Measurements from ENCODE around the gene DDA1. TPM values are rescaled to one million over a fixed set of nuclear protein-coding genes. Genes with fewer than 3 reads are reported as not detected.
"Not testable (repeated sequence)": the region's sequence is repeated elsewhere in the genome, so short reads cannot be mapped to it uniquely, and the experiment has no call there.

Gene DDA1
- total and polyA plus RNA-seq, 5 donors = 29.7 to 92.5 (median 31.2) TPM

DNA sequence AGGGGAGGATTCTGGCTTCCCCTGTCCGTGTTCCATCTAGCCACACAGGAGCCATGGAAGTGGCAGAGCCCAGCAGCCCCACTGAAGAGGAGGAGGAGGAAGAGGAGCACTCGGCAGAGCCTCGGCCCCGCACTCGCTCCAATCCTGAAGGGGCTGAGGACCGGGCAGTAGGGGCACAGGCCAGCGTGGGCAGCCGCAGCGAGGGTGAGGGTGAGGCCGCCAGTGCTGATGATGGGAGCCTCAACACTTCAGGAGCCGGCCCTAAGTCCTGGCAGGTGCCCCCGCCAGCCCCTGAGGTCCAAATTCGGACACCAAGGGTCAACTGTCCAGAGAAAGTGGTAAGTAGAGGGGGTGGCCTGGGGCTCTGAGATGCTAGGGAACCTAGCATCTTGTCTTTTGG is 40.6 kb upstream of the DDA1 start:
- H3K9me3 ChIP-seq (ENCODE audit: control insufficient read depth, low read length) = no peaks in the 10 kb centered on the region
- no peaks in the 10 kb centered on the region for H3K27me3 ChIP-seq (ENCODE audit: control insufficient read depth, insufficient read depth)
- DNase-seq (peak in 1 of 3 donors; percentile 41), ATAC-seq (no peak)
- H3K4me3 ChIP-seq (ENCODE audit: low read length) = no peak overlapping the region
- no peak overlapping the region for H3K27ac ChIP-seq (ENCODE audit: low read length)
- peaks cover 4% of the 10 kb centered on the region for H3K4me1 ChIP-seq (ENCODE audit: control insufficient read depth, insufficient read depth, low read length)
- intact Hi-C loops (cut with DNase I) = no loop called here
- 90% methylated on average over 13 of the region's 13 CpGs for WGBS

DNA sequence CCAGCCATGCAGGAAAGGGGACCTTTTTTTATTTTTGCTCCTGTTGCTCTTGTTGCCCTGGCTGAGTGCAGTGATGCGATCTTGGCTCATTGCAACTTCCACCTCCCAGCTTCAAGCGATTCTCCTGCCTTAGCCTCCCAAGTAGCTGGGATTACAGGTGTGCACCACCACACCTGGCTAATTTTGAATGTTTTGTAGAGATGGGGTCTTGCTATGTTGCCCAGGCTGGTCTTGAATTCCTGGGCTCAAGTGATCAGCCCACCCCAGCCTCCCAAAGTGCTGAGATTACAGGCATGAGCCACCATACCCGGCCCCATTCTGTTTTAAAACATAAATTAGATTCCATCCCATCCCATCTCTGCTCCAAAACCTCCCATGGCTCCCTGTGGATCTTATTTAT is 34.5 kb upstream of the DDA1 start:
- H3K9me3 ChIP-seq (ENCODE audit: control insufficient read depth, low read length); H3K27ac ChIP-seq (ENCODE audit: low read length); H3K4me3 ChIP-seq (ENCODE audit: low read length); intact Hi-C loops (cut with DNase I); H3K4me1 ChIP-seq (ENCODE audit: control insufficient read depth, insufficient read depth, low read length); ATAC-seq; H3K27me3 ChIP-seq (ENCODE audit: control insufficient read depth, insufficient read depth); DNase-seq: not testable (repeated sequence)
- 98% methylated on average over 3 of the region's 3 CpGs for WGBS

DNA sequence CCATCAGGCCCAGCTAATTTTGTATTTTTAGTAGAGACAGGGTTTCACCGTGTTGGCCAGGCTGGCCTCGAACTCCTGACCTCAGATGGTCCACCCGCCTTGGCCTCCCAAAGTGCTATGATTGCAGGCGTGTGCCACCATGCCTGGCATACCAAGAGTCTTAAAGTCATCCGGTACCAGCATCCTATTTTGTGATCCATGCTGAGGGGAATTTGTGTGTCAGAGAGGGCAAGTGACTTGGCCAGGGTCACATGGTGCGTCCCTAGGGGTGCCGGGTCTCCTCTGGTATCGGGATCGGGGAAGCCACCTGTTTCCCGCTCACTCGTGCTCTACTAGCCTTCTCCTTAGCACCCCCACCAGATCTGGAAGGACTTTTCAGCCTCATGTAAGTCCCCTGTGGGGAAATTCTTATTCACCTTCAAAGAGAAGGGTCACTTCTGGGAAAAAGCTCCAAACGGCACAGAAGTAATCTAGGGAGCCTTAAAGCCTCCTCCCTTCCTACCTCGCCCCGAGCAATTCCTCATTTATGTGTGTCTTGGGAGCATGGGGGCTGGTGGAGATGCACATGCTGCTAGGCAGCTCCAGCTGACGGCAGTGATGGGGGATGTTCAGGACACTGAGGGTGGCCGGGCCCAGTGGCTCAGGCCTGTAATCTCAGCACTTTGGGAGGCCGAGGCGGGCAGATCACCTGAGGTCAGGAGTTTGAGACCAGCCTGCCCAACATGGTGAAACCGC is 33.8 kb upstream of the DDA1 start:
- no peak overlapping the region for H3K4me3 ChIP-seq (ENCODE audit: low read length)
- no peaks in the 10 kb centered on the region for H3K9me3 ChIP-seq (ENCODE audit: control insufficient read depth, low read length)
- intact Hi-C loops (cut with DNase I) = no loop called here
- WGBS = 91% methylated on average over 19 of the region's 19 CpGs
- H3K27ac ChIP-seq (ENCODE audit: low read length) = no peak overlapping the region
- H3K4me1 ChIP-seq (ENCODE audit: control insufficient read depth, insufficient read depth, low read length) = no peaks in the 10 kb centered on the region
- H3K27me3 ChIP-seq (ENCODE audit: control insufficient read depth, insufficient read depth) = no peaks in the 10 kb centered on the region
- no peak for ATAC-seq
- DNase-seq = no peak

DNA sequence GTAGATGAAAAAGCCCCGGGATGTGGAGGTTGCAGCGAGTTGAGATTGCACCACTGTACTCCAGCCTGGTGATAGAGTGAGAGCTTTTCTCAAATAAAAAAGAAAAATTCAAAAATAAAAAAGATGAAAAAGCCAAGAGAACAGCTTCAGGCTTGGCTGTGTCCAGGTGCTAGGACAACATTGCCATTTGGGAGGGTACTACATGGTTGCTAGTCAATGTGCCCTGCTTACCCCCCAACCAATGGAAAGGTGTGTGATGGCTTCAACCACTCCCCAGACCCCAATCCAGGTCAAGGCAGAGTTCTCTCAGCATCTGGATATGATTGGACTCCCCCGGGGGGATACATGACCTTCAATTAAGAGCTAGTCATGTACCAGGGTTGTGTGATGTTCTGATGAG is 29.9 kb upstream of the DDA1 start:
- no peaks in the 10 kb centered on the region for H3K9me3 ChIP-seq (ENCODE audit: control insufficient read depth, low read length)
- intact Hi-C loops (cut with DNase I) = no loop called here
- DNase-seq (no peak), ATAC-seq (no peak)
- H3K27ac ChIP-seq (ENCODE audit: low read length) = no peak overlapping the region
- no peaks in the 10 kb centered on the region for H3K4me1 ChIP-seq (ENCODE audit: control insufficient read depth, insufficient read depth, low read length)
- no peak overlapping the region for H3K4me3 ChIP-seq (ENCODE audit: low read length)
- 76% methylated on average over 3 of the region's 3 CpGs for WGBS
- no peaks in the 10 kb centered on the region for H3K27me3 ChIP-seq (ENCODE audit: control insufficient read depth, insufficient read depth)

DNA sequence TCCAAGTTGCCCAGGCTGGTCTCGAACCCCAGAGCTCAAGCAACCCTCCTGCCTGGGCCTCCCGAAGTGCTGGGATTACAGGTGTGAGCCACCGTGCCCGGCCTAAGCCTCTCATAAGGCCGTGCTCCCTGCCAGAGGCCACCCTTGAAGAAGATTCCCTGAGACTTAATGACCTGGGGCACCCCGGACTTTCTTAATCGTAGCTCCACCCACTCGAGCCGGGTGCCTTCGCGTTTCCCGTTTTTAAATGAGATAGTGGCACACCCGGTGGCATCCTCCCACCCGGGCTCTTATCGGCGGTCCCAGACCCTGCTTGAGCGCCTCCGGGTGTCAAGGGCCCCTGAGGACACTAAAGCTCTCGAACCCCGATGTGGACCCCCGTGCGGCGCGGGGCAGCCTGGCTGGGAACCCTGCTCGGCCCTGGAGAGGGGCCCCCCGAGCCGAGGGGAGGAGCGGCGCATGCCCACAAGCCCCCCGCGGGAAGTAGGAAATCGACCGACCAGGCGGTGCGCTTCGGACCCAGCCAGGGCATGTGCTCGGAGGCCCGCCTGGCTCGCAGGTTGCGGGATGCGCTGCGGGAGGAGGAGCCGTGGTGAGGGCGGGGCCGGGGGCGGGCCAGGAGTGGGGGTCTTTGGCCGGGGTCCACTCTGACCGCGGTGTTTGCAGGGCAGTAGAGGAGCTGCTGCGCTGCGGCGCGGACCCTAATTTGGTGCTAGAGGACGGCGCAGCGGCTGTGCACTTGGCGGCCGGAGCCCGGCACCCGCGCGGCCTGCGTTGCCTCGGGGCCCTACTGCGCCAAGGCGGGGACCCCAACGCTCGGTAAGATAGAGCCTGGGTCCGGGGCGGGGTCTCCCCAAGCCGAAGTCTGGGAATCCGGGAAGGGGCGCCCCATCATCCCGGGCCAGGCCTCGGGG is 27.7 kb upstream of the DDA1 start, which contains the start of gene ANKLE1:
Gene ANKLE1 (plus strand): TSS at position 511 of the 914 bp plus-strand sequence. CDS start 20 bp downstream, at position 531.
- H3K27me3 ChIP-seq (ENCODE audit: control insufficient read depth, insufficient read depth) = no peaks in the 10 kb centered on the region
- DNase-seq = peak in 2 of 3 donors; percentile 62 to 81
- WGBS = 6% methylated on average over 75 of the region's 75 CpGs
- ATAC-seq = peak; percentile 28 to 49
- intact Hi-C loops (cut with DNase I) = loop anchor here (2.0 to 10.0 kb wide), 4 partner anchors 67 to 215 kb away; partner anchors contain the start of gene USE1 (in 1 of the 4)
- peak within 1 kb of the TSS; percentile 34 for H3K4me3 ChIP-seq (ENCODE audit: low read length)
- no peaks in the 10 kb centered on the region for H3K9me3 ChIP-seq (ENCODE audit: control insufficient read depth, low read length)
- no peak within 1 kb of the TSS for H3K27ac ChIP-seq (ENCODE audit: low read length)
- H3K4me1 ChIP-seq (ENCODE audit: control insufficient read depth, insufficient read depth, low read length) = no peaks in the 10 kb centered on the region

DNA sequence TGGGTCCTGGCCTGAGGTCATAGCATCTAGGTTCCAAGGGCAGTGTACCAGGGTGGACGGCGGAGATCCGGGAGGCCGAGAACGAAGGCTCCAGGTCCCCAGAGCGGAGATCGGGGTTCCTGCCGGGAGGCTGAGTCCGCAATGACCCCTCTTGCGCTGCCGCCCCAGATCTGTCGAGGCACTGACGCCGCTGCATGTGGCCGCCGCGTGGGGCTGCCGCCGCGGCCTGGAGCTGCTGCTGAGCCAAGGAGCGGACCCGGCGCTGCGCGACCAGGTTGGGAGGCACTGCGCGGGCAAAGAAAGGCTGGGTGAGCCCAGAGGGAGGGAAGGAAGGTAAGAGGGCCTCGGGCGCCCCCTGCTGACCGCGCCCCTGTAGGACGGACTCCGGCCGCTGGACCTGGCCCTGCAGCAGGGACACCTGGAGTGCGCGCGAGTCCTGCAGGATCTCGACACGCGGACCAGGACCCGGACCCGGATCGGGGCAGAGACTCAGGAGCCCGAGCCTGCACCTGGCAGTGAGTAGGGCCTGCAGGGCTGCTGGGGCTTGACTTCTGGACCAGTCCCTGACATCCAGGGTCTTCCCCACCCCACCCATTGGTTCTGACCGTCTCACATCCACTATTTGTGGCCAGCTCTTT is 26.8 kb upstream of the DDA1 start:
- peak; percentile 81 to 93 (median 93) for DNase-seq
- ATAC-seq = peak; percentile 92
- Histone ChIP-seq H3K4me1 (ENCODE audit: control insufficient read depth, insufficient read depth, low read length) (no peaks in the 10 kb centered on the region), H3K27ac (ENCODE audit: low read length) (no peak overlapping the region), H3K9me3 (ENCODE audit: control insufficient read depth, low read length) (no peaks in the 10 kb centered on the region), H3K27me3 (ENCODE audit: control insufficient read depth, insufficient read depth) (no peaks in the 10 kb centered on the region), H3K4me3 (ENCODE audit: low read length) (peak overlapping the region; percentile 34)
- intact Hi-C loops (cut with DNase I) = loop anchor here (2.0 to 10.0 kb wide), 4 partner anchors 68 to 216 kb away; partner anchors contain the start of gene USE1 (in 1 of the 4)
- 3% methylated on average over 45 of the region's 45 CpGs for WGBS

DNA sequence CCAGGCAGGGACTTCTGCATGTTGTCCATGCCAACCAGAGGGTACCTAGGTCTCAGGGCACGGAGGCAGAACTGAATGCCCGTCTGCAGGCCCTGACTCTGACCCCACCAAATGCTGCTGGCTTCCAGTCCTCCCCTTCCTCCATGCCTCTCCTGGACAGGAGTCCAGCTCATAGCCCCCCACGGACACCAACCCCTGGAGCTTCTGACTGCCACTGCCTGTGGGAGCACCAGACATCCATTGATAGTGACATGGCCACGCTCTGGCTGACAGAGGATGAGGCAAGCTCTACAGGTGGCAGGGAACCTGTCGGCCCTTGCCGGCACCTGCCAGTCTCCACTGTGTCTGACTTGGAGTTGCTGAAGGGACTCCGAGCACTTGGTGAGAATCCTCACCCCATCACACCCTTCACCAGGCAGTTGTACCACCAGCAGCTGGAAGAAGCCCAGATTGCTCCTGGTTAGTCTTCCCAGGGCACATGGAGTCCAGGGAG is 25.8 kb upstream of the DDA1 start:
- DNase-seq = no peak
- intact Hi-C loops (cut with DNase I) = loop anchor here (2.0 to 10.0 kb wide), 4 partner anchors 69 to 217 kb away; partner anchors contain the start of gene USE1 (in 1 of the 4)
- WGBS = 89% methylated on average over 7 of the region's 7 CpGs

DNA sequence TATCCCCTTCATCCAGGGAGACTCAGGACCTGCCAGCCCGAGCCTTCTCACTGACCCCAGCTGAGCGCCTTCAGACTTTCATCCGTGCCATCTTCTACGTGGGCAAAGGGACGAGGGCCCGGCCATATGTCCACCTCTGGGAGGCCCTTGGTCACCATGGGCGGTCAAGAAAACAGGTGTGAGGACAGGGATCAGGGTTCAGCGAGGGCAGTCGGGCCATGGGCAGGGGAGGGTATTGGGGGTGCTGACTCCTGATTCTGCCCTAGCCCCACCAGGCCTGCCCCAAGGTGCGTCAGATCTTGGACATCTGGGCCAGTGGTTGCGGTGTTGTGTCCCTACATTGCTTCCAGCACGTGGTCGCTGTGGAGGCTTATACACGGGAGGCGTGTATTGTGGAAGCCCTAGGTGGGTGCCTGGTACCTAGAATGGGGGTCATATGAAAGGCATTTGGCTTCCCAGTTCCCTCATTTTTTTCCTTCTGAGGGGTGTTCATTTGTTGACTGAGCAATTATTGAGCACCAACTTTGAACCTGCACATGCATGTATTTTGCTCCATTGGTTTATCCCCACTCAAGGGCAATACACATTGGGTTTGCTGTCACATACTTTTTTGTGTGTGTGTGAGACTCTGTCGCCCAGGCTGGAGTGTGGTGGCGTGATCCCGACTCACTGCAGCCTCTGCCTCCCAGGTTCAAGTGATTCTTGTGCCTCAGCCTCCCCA is 23.8 kb upstream of the DDA1 start:
- no peaks in the 10 kb centered on the region for H3K27me3 ChIP-seq (ENCODE audit: control insufficient read depth, insufficient read depth)
- no peak overlapping the region for H3K4me3 ChIP-seq (ENCODE audit: low read length)
- DNase-seq (peak in 1 of 3 donors; percentile 26), ATAC-seq (no peak)
- no peak overlapping the region for H3K27ac ChIP-seq (ENCODE audit: low read length)
- no peaks in the 10 kb centered on the region for H3K4me1 ChIP-seq (ENCODE audit: control insufficient read depth, insufficient read depth, low read length)
- 88% methylated on average over 18 of the region's 18 CpGs for WGBS
- H3K9me3 ChIP-seq (ENCODE audit: control insufficient read depth, low read length) = no peaks in the 10 kb centered on the region
- intact Hi-C loops (cut with DNase I) = loop anchor here in 1 of 4 donors (10.0 kb wide), 1 partner anchor 71 kb away; the partner anchor contains the start of gene USE1

More for the DNA sequence above, 25.8 kb upstream of the DDA1 start:
- Histone ChIP-seq H3K4me3 (ENCODE audit: low read length) (no peak overlapping the region), H3K9me3 (ENCODE audit: control insufficient read depth, low read length) (no peaks in the 10 kb centered on the region), H3K4me1 (ENCODE audit: control insufficient read depth, insufficient read depth, low read length) (no peaks in the 10 kb centered on the region), H3K27me3 (ENCODE audit: control insufficient read depth, insufficient read depth) (no peaks in the 10 kb centered on the region), H3K27ac (ENCODE audit: low read length) (no peak overlapping the region)
- ATAC-seq = no peak

DNA sequence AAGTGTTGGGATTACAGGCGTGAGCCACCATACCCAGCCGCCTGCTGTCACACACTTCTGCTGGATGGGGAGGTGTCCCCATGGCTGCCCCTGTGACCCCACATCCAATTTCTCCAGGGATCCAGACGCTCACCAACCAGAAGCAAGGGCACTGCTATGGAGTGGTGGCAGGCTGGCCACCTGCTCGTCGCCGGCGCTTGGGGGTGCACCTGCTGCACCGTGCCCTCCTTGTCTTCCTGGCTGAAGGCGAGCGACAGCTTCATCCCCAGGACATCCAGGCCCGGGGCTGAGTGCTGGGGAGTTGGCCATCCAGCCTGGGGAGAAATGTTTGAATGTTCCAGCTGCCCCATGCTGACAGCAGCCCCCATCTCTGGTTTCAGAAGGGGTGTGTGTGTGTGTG is 23.1 kb upstream of the DDA1 start:
- H3K9me3 ChIP-seq (ENCODE audit: control insufficient read depth, low read length) = no peaks in the 10 kb centered on the region
- 90% methylated on average over 11 of the region's 11 CpGs for WGBS
- no peak overlapping the region for H3K4me3 ChIP-seq (ENCODE audit: low read length)
- DNase-seq (peak in 1 of 3 donors; percentile 34), ATAC-seq (no peak)
- H3K4me1 ChIP-seq (ENCODE audit: control insufficient read depth, insufficient read depth, low read length) = no peaks in the 10 kb centered on the region
- H3K27me3 ChIP-seq (ENCODE audit: control insufficient read depth, insufficient read depth) = no peaks in the 10 kb centered on the region
- no peak overlapping the region for H3K27ac ChIP-seq (ENCODE audit: low read length)
- intact Hi-C loops (cut with DNase I) = loop anchor here in 1 of 4 donors (10.0 kb wide), 1 partner anchor 71 kb away; the partner anchor contains the start of gene USE1

DNA sequence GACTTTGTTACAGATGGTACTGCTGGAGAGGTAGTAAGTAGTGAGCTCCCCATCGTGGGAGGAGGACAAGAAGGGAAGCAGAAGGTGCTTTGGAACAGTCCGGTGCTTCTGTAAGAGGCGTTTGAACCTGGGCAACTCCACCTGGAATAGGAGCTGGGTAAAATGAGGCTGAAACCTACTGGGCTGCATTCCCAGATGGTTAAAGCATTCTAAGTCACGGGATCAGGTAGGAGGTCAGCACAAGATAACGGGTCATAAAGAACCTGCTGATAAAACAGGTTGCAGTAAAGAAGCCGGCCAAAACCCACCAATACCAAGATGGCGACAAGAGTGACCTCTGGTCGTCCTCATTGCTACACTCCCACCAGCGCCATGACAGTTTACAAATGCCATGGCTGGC is 22.6 kb upstream of the DDA1 start:
- no peaks in the 10 kb centered on the region for H3K27me3 ChIP-seq (ENCODE audit: control insufficient read depth, insufficient read depth)
- no peaks in the 10 kb centered on the region for H3K4me1 ChIP-seq (ENCODE audit: control insufficient read depth, insufficient read depth, low read length)
- DNase-seq (no peak), ATAC-seq (no peak)
- intact Hi-C loops (cut with DNase I) = loop anchor here in 1 of 4 donors (10.0 kb wide), 1 partner anchor 72 kb away; the partner anchor contains the start of gene USE1
- no peak overlapping the region for H3K27ac ChIP-seq (ENCODE audit: low read length)
- 85% methylated on average over 9 of the region's 9 CpGs for WGBS
- no peak overlapping the region for H3K4me3 ChIP-seq (ENCODE audit: low read length)
- H3K9me3 ChIP-seq (ENCODE audit: control insufficient read depth, low read length) = no peaks in the 10 kb centered on the region

All from right cardiac atrium (tissue), 5 donors.